Omental fat pad (tissue), 4 donors: Measurements from ENCODE around the gene GOLGA6D. TPM values are rescaled to one million over a fixed set of nuclear protein-coding genes. Genes with fewer than 3 reads are reported as not detected.
"Not testable (repeated sequence)": the region's sequence is repeated elsewhere in the genome, so short reads cannot be mapped to it uniquely, and the experiment has no call there.

ENCODE experiments used
- ATAC-seq: fragments of 150-250 bp; one replicate; pipeline ENCODE4 v1.9.1; 2016; ENCODE audit warnings: mild to moderate bottlenecking, moderate library complexity; ENCODE audit not compliant: low FRiP score
- DNase-seq: peaks from one replicate; pipeline ENCODE4 v3.0.0-alpha.2; 2019; ENCODE audit warnings: low spot score
- CTCF ChIP-seq, 3 donors: fragments of 450-650 bp; IDR thresholded peaks; one replicate each; pipeline ENCODE4 v1.5.1; 2016 to 2017; ENCODE audit warnings: antibody characterized with exemption in 3 of 3, mild to moderate bottlenecking in 3 of 3, moderate library complexity in 2 of 3
- total RNA-seq, 4 donors: library from RNA; depleted of rRNA; stranded (reverse); fragments of >200 nt; gene quantifications; one replicate each; pipeline ENCODE4 v1.1.0, GENCODE V29; 2016

The GOLGA6D gene
- total RNA-seq, 4 donors from 2014 or later, result 0.36 TPM; not detected in 3

- DNase-seq (no peak), ATAC-seq (no peak)
- TF ChIP-seq CTCF (IDR thresholded peaks at IDR 0.05), result no peak
These were observed 44.5 kb upstream of the GOLGA6D start for GRCh38 chr15:75238150-75238549.

DNA sequence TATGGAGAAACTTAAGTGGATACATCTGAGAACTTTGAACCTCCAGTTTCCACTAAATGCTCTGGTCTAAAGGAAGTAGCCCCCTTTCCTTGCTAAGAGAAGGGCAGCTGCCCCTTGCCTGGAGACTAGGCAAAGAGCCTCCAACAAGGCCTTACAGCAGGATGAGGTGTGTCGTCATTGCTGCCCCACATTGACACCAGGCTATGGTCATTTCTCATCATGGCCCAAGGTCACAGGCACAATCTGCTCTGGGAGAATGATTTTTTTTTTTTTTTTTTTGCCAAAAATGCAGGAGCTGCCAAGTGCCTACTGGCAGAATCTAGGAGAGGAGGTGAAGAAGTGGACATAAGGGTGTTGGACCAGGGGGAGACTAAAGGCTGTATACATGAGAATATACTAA, 36.9 kb upstream of the GOLGA6D start:
- ATAC-seq, DNase-seq: not testable (repeated sequence)

GRCh38 chr15:75248991-75249390, 33.6 kb upstream of the GOLGA6D start:
- not testable (repeated sequence) for DNase-seq, ATAC-seq

DNA sequence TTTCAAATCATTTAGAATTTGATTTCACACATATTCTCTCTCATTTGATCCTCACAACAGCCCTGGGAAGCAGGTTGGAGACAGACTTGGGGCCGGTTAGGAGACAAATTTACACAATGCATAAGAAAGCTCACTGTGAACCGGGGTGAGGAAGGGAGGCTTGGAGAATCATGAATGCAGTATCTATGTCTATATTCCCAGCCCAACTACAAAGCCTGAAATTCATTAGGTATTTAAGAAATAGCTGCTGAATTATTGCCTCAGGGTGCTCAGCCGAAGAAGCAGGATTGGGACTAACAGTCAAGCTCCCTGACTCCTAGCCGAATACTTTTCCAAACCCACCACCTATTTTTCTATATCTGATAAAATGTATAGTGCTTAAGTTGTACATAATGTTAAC, 32.9 kb upstream of the GOLGA6D start:
- DNase-seq, result no peak
- TF ChIP-seq CTCF (IDR thresholded peaks at IDR 0.05), result no peak
- ATAC-seq, result no peak

DNA sequence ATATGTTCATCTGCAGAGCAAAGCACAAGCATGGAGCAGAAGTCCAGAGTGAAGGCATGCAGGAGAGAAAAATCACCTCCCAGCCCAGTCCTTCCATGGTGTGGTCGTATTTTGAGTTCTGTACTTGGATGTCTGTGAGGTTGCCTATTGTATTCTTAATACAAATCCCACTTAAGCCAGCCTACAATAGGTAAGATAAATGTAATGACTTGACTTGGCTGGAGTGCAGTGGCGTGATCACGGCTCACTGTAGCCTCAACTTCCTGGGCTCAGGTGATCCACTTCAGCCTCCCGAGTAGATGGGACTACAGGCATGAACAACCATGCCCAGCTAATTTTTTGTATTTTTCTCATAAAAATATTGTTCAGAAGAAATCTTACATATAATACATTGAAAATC, 31.3 kb upstream of the GOLGA6D start:
- DNase-seq, ATAC-seq: not testable (repeated sequence)

DNA sequence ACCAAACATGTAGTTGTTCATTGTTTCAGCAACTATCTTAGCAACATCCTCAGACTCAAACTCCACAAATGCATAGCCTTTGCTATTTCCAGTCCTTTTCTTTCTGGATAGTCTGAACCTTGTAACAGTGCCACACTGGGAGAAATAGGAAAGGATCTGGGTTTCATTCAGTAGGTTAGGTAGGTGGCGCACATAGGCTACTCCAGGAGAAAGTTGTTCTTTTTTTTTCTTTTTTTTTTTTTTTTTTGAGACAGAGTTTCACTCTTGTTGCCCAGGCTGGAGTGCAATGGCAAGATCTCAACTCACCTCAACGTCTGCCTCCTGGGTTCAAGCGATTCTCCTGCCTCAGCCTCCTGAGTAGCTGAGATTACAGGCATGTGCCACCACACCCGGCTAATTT, 30.4 kb upstream of the GOLGA6D start:
- not testable (repeated sequence) for DNase-seq, ATAC-seq

DNA sequence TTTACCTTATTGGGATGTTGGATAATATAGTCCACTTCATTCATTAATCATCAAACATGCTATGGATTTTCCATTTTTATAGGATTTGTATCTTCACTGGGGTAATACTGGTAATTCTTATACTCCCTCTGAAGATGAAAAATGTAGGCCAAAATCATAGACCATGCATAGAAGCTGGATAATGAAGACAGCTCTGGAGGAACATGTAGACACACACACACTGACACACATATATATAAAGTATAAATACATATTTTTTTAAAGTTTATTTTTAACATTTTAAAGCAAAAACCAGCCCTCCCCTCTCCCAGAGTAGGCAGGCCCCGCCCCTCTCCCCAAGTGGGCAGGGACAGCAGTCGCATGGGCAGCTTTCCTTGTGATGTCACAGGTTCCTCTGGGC, 24.6 kb upstream of the GOLGA6D start, which contains the start of gene GOLGA6C:
Gene GOLGA6C (plus strand): TSS at position 301 of the 400 bp plus-strand sequence. CDS start 265 bp downstream, outside the sequence.
- ATAC-seq, DNase-seq: not testable (repeated sequence)

- DNase-seq, ATAC-seq: not testable (repeated sequence)
These were observed 23.9 kb upstream of the GOLGA6D start for GRCh38 chr15:75258620-75259343.

DNA sequence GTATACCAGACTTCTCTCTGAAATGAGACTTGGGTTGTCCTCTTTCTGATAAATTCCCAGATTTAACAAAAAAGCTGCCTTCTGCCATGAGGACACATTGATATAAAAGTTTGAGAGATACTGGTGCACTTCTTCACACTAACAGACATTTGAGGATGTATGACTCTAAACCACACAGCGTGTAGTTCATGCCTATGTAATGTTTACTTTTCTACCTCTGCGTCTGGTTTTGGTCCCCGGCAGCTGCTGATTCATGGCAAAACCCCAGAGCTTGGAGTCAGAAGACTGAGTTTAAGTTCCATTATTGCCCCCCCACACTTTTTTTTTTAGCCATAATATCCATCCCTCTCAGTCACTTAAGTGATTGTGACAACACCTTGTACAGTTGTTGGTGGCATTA, 22.8 kb upstream of the GOLGA6D start:
- not testable (repeated sequence) for DNase-seq, ATAC-seq

- not testable (repeated sequence) for DNase-seq, ATAC-seq
These were observed 8.8 kb upstream of the GOLGA6D start for GRCh38 chr15:75273751-75274359.

DNA sequence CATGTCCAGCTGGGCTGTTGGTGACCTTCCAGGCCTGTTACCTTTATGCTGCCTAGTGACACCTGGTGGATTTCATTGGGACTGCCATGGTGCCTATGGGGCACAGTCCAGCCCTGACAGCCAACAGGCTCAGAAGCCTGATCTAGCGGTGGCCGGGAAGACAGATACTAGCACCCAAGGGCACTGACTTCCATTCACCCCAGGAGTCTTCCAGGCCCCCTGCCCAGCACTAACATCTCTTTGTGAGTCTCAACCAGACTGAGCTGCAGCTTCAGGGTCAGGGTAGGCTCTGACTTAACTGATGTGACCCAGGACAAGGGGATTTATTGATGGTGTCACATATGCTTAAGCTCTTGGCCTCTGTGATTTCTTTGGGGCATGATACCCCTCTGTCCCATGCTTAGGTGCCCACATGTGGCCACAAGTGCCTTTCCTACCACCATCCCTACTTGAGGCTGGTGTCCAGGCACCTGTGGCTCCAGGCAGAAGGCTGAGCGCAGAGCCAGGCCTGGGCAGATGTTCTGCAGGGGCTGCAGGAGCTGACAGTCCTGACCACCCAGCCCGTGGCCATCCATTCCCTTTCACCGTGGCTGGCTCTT, 8.0 kb upstream of the GOLGA6D start:
- DNase-seq, result peak; percentile 79
- TF ChIP-seq CTCF (IDR thresholded peaks at IDR 0.05), result peak in 1 of 3 donors; percentile 36
- ATAC-seq, result peak; percentile 71

DNA sequence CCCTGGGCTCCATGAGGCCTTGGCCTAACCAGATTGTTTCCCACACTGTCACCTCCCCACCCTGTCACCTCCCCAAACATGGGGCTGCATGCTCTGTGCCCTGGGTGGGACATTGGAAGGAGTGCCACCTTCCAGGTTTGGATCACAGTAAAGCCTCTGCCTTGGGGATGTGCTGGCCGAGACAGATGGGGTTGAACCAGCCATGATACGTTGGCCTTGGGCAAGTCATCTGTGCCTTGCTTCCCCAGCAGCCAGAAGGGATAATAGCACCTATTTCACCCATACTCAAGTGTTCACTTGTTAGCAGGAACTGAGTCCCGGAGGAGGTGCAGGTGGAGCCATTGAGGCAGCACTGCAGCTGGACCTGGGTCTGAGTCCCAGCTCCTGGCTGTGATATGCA, 7.0 kb upstream of the GOLGA6D start:
- DNase-seq, ATAC-seq: not testable (repeated sequence)

DNA sequence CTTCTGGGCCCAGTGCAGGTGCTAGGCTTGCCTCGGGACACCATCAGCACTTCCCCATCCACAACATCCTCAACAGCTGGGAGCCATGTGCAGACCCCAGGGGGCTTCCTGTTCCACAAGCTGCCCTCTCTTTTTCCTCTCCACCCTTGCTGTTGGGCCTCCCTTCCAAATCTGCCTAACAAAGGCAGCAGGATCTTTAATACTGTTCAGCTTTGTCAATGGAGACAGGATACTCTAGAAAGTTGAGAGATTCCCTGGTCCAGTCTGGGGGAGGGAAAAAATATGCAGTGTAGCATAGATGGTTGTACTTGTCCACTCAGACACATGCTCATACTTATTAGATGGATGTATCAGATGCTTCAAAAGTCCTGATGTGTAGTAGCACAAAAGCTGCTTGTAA, 4.1 kb upstream of the GOLGA6D start:
- ATAC-seq, DNase-seq: not testable (repeated sequence)

GRCh38 chr15:75284152-75284551, 1.5 kb downstream of the GOLGA6D start:
- ATAC-seq, DNase-seq: not testable (repeated sequence)

- ATAC-seq, DNase-seq: not testable (repeated sequence)
These were observed 11.0 kb downstream of the GOLGA6D start for GRCh38 chr15:75293660-75294059.
